ENCODE measurements around the gene ABHD1.

ABHD1 gene

DNA sequence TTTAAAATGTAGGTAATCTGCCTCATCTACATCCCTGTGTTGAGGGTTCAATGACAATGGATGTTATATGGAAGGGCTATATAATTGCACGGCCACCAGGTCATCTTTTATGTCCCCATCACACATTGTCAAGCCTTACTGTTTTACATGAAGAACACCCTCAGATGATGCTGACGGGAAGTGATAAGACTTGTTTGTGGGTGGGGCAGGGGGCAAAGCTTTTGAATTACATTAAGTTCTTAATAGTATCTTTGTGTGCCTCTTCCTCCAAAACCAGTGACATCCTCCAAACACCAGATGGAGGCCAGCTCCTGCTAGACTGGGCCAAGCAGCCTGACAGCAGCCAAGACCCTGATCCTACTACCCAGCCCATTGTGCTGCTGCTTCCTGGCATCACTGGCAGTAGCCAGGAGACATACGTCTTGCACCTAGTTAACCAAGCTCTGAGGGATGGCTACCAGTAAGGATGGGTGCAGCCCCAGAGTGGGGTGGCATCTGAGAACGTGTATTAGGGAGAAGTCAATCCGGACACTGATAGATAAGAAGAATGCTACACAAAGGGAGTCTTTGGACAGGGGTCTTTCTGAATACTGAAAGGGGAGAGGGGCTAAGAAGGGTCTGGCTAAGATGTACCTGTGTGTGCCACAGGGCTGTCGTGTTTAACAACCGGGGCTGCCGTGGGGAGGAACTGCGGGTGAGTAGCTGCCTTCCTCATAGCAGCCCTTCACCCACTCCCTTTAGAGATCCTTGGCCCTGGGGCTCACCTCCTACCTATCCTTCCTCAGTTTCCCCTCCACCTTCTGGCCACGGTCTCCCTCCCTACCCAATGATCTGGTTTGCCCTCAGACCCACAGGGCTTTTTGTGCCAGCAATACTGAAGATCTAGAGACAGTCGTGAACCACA lies 5.3 kb downstream of the ABHD1 start:
- TF ChIP-seq SUZ12 (IDR thresholded peaks at IDR 0.05) = no peak
- no peak for TF ChIP-seq TARDBP (IDR thresholded peaks at IDR 0.05)
- TF ChIP-seq, protein P1, sequence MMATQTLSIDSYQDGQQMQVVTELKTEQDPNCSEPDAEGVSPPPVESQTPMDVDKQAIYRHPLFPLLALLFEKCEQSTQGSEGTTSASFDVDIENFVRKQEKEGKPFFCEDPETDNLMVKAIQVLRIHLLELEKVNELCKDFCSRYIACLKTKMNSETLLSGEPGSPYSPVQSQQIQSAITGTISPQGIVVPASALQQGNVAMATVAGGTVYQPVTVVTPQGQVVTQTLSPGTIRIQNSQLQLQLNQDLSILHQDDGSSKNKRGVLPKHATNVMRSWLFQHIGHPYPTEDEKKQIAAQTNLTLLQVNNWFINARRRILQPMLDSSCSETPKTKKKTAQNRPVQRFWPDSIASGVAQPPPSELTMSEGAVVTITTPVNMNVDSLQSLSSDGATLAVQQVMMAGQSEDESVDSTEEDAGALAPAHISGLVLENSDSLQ (IDR thresholded peaks at IDR 0.05) = no peak
- TF ChIP-seq CTBP1 (IDR thresholded peaks at IDR 0.05; ENCODE audit: borderline replicate concordance) = no peak
- TF ChIP-seq SP1 (IDR thresholded peaks at IDR 0.05) = no peak
- TF ChIP-seq HDGF (IDR thresholded peaks at IDR 0.05; ENCODE audit: borderline replicate concordance) = no peak
- TF ChIP-seq LEF1 (IDR thresholded peaks at IDR 0.05; ENCODE audit: borderline replicate concordance) = no peak
- TF ChIP-seq ZNF384 (IDR thresholded peaks at IDR 0.05) = no peak
- no peak for TF ChIP-seq FOXA1 (IDR thresholded peaks at IDR 0.05)
- no peak for TF ChIP-seq L3MBTL2 (conservative IDR thresholded peaks at IDR 0.05)
- no peak for TF ChIP-seq NFRKB (IDR thresholded peaks at IDR 0.05)
- no peak for TF ChIP-seq ARNT (IDR thresholded peaks at IDR 0.05)
- TF ChIP-seq FOXK2 (IDR thresholded peaks at IDR 0.05) = no peak
- CTCF ChIA-PET = no interaction called here
- POLR2A ChIA-PET = interaction anchor here (0.5 kb wide), 1 partner anchor 96 kb away, joined by 3 read pairs; no protein-coding TSS in a partner anchor
- DNase-seq (ENCODE audit: extremely low spot score) = no peak

- no peak for DNase-seq (ENCODE audit: extremely low spot score)
- ChIA-PET CTCF (no interaction called here), POLR2A (no interaction called here)
- TF ChIP-seq SUZ12 (IDR thresholded peaks at IDR 0.05) = no peak
- TF ChIP-seq SP1 (IDR thresholded peaks at IDR 0.05) = no peak
- TF ChIP-seq FOXK2 (IDR thresholded peaks at IDR 0.05) = no peak
- no peak for TF ChIP-seq TARDBP (IDR thresholded peaks at IDR 0.05)
- TF ChIP-seq L3MBTL2 (conservative IDR thresholded peaks at IDR 0.05) = no peak
- no peak for TF ChIP-seq FOXM1 (IDR thresholded peaks at IDR 0.05; ENCODE audit: borderline replicate concordance)
- no peak for TF ChIP-seq BHLHE40 (IDR thresholded peaks at IDR 0.05; ENCODE audit: borderline replicate concordance)
- no peak for TF ChIP-seq FOXA1 (IDR thresholded peaks at IDR 0.05)
- no peak for TF ChIP-seq ARNT (IDR thresholded peaks at IDR 0.05)
- TF ChIP-seq HDGF (IDR thresholded peaks at IDR 0.05; ENCODE audit: borderline replicate concordance) = no peak
- TF ChIP-seq LEF1 (IDR thresholded peaks at IDR 0.05; ENCODE audit: borderline replicate concordance) = no peak
- TF ChIP-seq CTBP1 (IDR thresholded peaks at IDR 0.05; ENCODE audit: borderline replicate concordance) = no peak
- TF ChIP-seq ZNF384 (IDR thresholded peaks at IDR 0.05) = no peak
- TF ChIP-seq, protein P1 (IDR thresholded peaks at IDR 0.05) = no peak
- no peak for TF ChIP-seq ELF4 (IDR thresholded peaks at IDR 0.05)
- no peak for TF ChIP-seq NFRKB (IDR thresholded peaks at IDR 0.05)
Measured at GRCh38 chr2:27130396-27130795, 6.8 kb downstream of the ABHD1 start.

DNA sequence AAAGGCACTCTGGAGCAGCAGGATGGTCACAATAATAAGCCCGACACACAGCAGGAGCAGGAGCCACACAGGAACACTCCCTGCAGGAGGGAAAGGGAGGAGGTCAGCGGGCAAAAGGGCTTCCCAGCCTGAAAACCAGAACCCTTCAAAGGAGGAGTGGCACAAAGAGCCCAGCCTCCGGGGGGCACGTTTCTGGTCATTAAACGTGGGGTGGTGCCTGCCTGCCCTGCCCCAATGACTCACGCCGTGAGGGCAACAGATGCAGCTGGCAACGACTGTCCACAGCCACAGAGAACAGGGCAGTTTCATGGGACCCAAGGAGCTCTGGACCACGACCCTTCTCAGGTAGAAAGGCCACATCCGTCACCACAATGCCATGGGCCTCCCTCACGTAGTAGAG lies 7.8 kb downstream of the ABHD1 start:
- no peak for DNase-seq (ENCODE audit: extremely low spot score)
- no peak for TF ChIP-seq FOXA1 (IDR thresholded peaks at IDR 0.05)
- TF ChIP-seq TARDBP (IDR thresholded peaks at IDR 0.05) = no peak
- no peak for TF ChIP-seq FOXM1 (IDR thresholded peaks at IDR 0.05; ENCODE audit: borderline replicate concordance)
- POLR2A ChIA-PET = no interaction called here
- CTCF ChIA-PET = interaction anchor here (0.6 kb wide), 1 partner anchor 149 kb away, joined by 3 read pairs; no protein-coding TSS in a partner anchor

DNA sequence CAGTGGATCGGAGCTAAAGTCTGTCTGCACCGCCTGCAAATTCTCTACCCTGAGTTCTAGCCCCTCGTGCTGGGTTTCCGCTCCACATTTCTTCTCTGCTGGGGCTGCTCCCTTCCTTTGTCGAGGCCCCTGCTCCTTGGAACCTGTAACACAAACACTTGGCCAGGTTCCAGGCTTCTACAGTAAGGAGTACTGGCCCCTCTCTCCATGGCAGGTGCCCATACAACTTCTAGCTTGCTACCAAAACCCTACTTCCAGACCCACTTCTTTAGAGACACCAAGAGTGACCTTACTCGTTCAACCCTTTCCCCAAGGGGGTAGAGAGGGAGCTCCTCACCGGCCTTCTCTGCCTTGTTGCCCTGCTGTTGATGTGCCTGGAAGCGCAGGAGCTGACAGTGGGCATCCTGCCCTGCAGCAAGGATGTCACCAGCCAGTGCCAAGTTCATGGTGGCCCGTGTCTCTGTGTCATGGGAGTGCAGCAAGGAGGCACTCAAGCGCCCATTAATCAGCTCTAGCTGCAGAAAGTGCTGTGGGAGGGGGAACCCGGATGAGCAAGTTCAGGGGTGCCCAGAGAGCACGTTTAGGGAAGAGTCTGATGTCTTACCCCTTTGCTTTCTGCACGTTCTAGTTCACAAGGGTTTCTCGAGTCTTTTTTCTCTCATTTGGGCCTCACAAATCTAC lies 9.7 kb downstream of the ABHD1 start:
- no peak for DNase-seq (ENCODE audit: extremely low spot score)
- TF ChIP-seq SP1 (IDR thresholded peaks at IDR 0.05) = no peak
- TF ChIP-seq, protein P1 (IDR thresholded peaks at IDR 0.05) = no peak
- TF ChIP-seq HDGF (IDR thresholded peaks at IDR 0.05; ENCODE audit: borderline replicate concordance) = no peak
- no peak for TF ChIP-seq CTBP1 (IDR thresholded peaks at IDR 0.05; ENCODE audit: borderline replicate concordance)
- TF ChIP-seq ZNF384 (IDR thresholded peaks at IDR 0.05) = no peak
- TF ChIP-seq FOXA1 (IDR thresholded peaks at IDR 0.05) = no peak
- TF ChIP-seq BHLHE40 (IDR thresholded peaks at IDR 0.05; ENCODE audit: borderline replicate concordance) = no peak
- no peak for TF ChIP-seq SUZ12 (IDR thresholded peaks at IDR 0.05)
- TF ChIP-seq FOXK2 (IDR thresholded peaks at IDR 0.05) = no peak
- TF ChIP-seq FOXM1 (IDR thresholded peaks at IDR 0.05; ENCODE audit: borderline replicate concordance) = no peak
- no peak for TF ChIP-seq ELF4 (IDR thresholded peaks at IDR 0.05)
- no peak for TF ChIP-seq TARDBP (IDR thresholded peaks at IDR 0.05)
- TF ChIP-seq L3MBTL2 (conservative IDR thresholded peaks at IDR 0.05) = no peak
- no peak for TF ChIP-seq NFRKB (IDR thresholded peaks at IDR 0.05)
- TF ChIP-seq LEF1 (IDR thresholded peaks at IDR 0.05; ENCODE audit: borderline replicate concordance) = no peak
- TF ChIP-seq ARNT (IDR thresholded peaks at IDR 0.05) = no peak
- POLR2A ChIA-PET = interaction anchor here (0.7 to 2.9 kb wide), 7 partner anchors 9 to 82 kb away, joined by 3 to 42 read pairs (median 3); partner anchors contain the start of genes ABHD1, AGBL5 and TCF23
- CTCF ChIA-PET = interaction anchor here (0.6 to 1.1 kb wide), 4 partner anchors 17 to 80 kb away, joined by 3 to 5 read pairs (median 4); no protein-coding TSS in a partner anchor

All from HEK293T (cell line).